Tibial nerve (tissue), 4 donors: Measurements from ENCODE around the gene MLYCD. TPM values are rescaled to one million over a fixed set of nuclear protein-coding genes. Genes with fewer than 3 reads are reported as not detected.
A peak's percentile ranks its signal among the peaks of the same experiment; 100 is the strongest.

Experiments used
- DNase-seq, 2 donors: peaks; one replicate each; pipeline ENCODE4 v3.0.0-alpha.2; 2019; ENCODE audit warnings: low spot score in 2 of 2
- H3K27ac ChIP-seq, 4 donors: fragments of 200-600 bp; sonication (generic) in 3 of 4; one replicate each; pipeline ENCODE4 v1.5.1; 2017 to 2019; ENCODE audit warnings: mild to moderate bottlenecking in 1 of 4
- H3K27me3 ChIP-seq, 2 donors: fragments of 200-600 bp; sonication (generic) in 1 of 2; one replicate each; pipeline versions ENCODE4 v1.5.1 to v1.6.0; 2017 to 2019
- H3K36me3 ChIP-seq, 3 donors: fragments of 200-600 bp; sonication (generic); one replicate each; pipeline ENCODE4 v1.5.1; 2018 to 2019
- H3K4me1 ChIP-seq, 4 donors: fragments of 200-600 bp; sonication (generic) in 3 of 4; one replicate each; pipeline ENCODE4 v1.5.1; 2017 to 2019
- H3K4me3 ChIP-seq, 4 donors: fragments of 200-600 bp; sonication (generic) in 3 of 4; one replicate each; pipeline ENCODE4 v1.5.1; 2017 to 2019; ENCODE audit warnings: mild to moderate bottlenecking in 1 of 4, moderate library complexity in 1 of 4
- H3K9me3 ChIP-seq, 4 donors: fragments of 200-600 bp; sonication (generic) in 3 of 4; one replicate each; pipeline ENCODE4 v1.5.1; 2017 to 2019
- CTCF ChIP-seq, 5 experiments: fragments of 200-600 bp in 3 of 5; fragments of 450-650 bp in 2 of 5; sonication (generic) in 3 of 5; IDR thresholded peaks; one replicate each; pipeline ENCODE4 v1.5.1; 2016 to 2019; ENCODE audit warnings: antibody characterized with exemption in 5 of 5, mild to moderate bottlenecking in 3 of 5, moderate library complexity in 2 of 5
- EP300 ChIP-seq, 2 donors: sonication (generic); formaldehyde crosslinking; IDR thresholded peaks; one replicate each; pipeline ENCODE4 v1.6.1; 2017; ENCODE audit warnings: antibody characterized with exemption in 2 of 2, mild to moderate bottlenecking in 1 of 2
- POLR2A ChIP-seq, 2 donors: fragments of 450-650 bp; IDR thresholded peaks; one replicate each; pipeline ENCODE4 v1.6.1; 2017; ENCODE audit warnings: antibody characterized with exemption in 2 of 2, mild to moderate bottlenecking in 2 of 2, moderate library complexity in 2 of 2
- WGBS, 2 donors: methylation state at CpG; one replicate each; pipeline ENCODE4 v1.1.5; 2018; 5-methylcytosine and 5-hydroxymethylcytosine counted together
- total RNA-seq, 4 donors: library from RNA; depleted of rRNA; stranded (reverse); fragments of >200 nt; gene quantifications; one replicate each; pipeline ENCODE4 v1.1.0, GENCODE V29; 2016

The MLYCD gene
- total RNA-seq, 4 donors from 2014 or later, result 19.0 to 26.7 (median 23.0) TPM

- 2 to 4% methylated on average over 13 to 19 of the region's 30 CpGs for WGBS, 2 donors
- Histone ChIP-seq H3K27ac (peak within 1 kb of the TSS; percentile 85 to 94 (median 90)), H3K36me3 (peaks cover 0 to 11% (median 0%) of the 10 kb centered on the region in 3 donors), H3K27me3 (no peaks in the 10 kb centered on the region), H3K9me3 (no peaks in the 10 kb centered on the region), H3K4me3 (peak within 1 kb of the TSS; percentile 40 to 65 (median 56)), H3K4me1 (peaks cover 0 to 37% (median 17%) of the 10 kb centered on the region in 4 donors)
- peak; percentile 93 to 94 for DNase-seq
- TF ChIP-seq CTCF (IDR thresholded peaks at IDR 0.05) (peak in 2 of 5 experiments; percentile 17 to 24), EP300 (IDR thresholded peaks at IDR 0.05) (peak; percentile 66 to 89), POLR2A (IDR thresholded peaks at IDR 0.05) (peak; percentile 54 to 75)
Measured at GRCh38 chr16:83952940-83953795, 54.3 kb downstream of the MLYCD start, which contains the start of gene OSGIN1. TSS of gene OSGIN1 (plus strand) at chr16:83953240. CDS start at chr16:83957672, 4,432 bp downstream.

- Histone ChIP-seq H3K4me1 (peaks cover 0 to 37% (median 17%) of the 10 kb centered on the region in 4 donors), H3K4me3 (peak overlapping the region; percentile 40 to 65 (median 56)), H3K36me3 (peaks cover 0 to 19% (median 0%) of the 10 kb centered on the region in 3 donors), H3K9me3 (no peaks in the 10 kb centered on the region), H3K27ac (peak overlapping the region; percentile 85 to 94 (median 90)), H3K27me3 (no peaks in the 10 kb centered on the region)
- TF ChIP-seq POLR2A (IDR thresholded peaks at IDR 0.05) (no peak), CTCF (IDR thresholded peaks at IDR 0.05) (peak in 4 of 5 experiments; percentile 28 to 34 (median 30)), EP300 (IDR thresholded peaks at IDR 0.05) (no peak)
- no peak for DNase-seq
- 16 to 30% methylated on average over 10 to 16 of the region's 19 CpGs for WGBS, 2 donors
Measured at GRCh38 chr16:83953796-83954576, 55.1 kb downstream of the MLYCD start.

- DNase-seq, result peak; percentile 22 to 26
- H3K9me3 ChIP-seq, result no peaks in the 10 kb centered on the region
- peak overlapping the region in 1 of 4 donors; percentile 54 for H3K4me3 ChIP-seq
- WGBS, 2 donors, result 57 to 62% methylated on average over 9 of the region's 9 CpGs
- TF ChIP-seq EP300 (IDR thresholded peaks at IDR 0.05), result peak in 1 of 2 donors; percentile 12
- no peak for TF ChIP-seq CTCF (IDR thresholded peaks at IDR 0.05)
- peak in 1 of 2 donors; percentile 14 for TF ChIP-seq POLR2A (IDR thresholded peaks at IDR 0.05)
- H3K4me1 ChIP-seq, result peaks cover 0 to 37% (median 17%) of the 10 kb centered on the region in 4 donors
- peaks cover 0 to 21% (median 0%) of the 10 kb centered on the region in 3 donors for H3K36me3 ChIP-seq
- H3K27ac ChIP-seq, result peak overlapping the region in 3 of 4 donors; percentile 46 to 94 (median 91)
- no peaks in the 10 kb centered on the region for H3K27me3 ChIP-seq
Measured at GRCh38 chr16:83954577-83955016, 55.7 kb downstream of the MLYCD start.

- Histone ChIP-seq H3K36me3 (peaks cover 0 to 27% (median 0%) of the 10 kb centered on the region in 3 donors), H3K27ac (peak overlapping the region in 2 of 4 donors; percentile 46 to 94), H3K4me1 (peaks cover 0 to 37% (median 17%) of the 10 kb centered on the region in 4 donors), H3K4me3 (no peak overlapping the region), H3K9me3 (no peaks in the 10 kb centered on the region), H3K27me3 (no peaks in the 10 kb centered on the region)
- TF ChIP-seq POLR2A (IDR thresholded peaks at IDR 0.05), result no peak
- TF ChIP-seq EP300 (IDR thresholded peaks at IDR 0.05), result no peak
- no peak for TF ChIP-seq CTCF (IDR thresholded peaks at IDR 0.05)
- WGBS, 2 donors, result 65 to 71% methylated on average over 20 to 23 of the region's 23 CpGs
- peak in 1 of 2 donors; percentile 22 for DNase-seq
Measured at GRCh38 chr16:83955218-83956130, 56.6 kb downstream of the MLYCD start.
